ENCODE data around the gene P2RX3.

P2RX3 gene

DNA sequence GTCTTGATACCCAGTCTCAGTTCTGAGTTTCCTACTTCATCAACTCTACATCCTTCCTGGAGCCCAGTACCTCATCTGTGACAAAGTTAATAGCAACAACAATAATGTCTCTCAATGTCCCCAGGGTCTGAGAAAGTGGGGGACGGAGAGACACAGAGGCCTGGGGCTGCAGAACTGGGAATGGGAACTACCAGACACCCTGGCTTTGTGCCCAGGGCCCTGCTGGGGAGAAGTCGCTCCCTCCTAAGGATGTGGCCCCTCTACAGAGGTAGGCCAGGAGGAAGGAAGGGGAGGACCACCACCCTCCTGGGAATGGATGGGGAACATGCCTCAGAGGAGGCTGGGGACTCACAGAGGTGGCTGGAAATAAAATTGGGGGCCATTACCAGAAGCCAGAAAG lies 37.3 kb downstream of the P2RX3 start:
- Mint-ChIP-seq H3K36me3 (ENCODE audit: low read depth) (no peaks in the 10 kb centered on the region), H3K4me3 (no peak overlapping the region), H3K9me3 (no peaks in the 10 kb centered on the region), H3K27ac (no peak overlapping the region), H3K4me1 (ENCODE audit: low read depth) (no peaks in the 10 kb centered on the region), H3K27me3 (ENCODE audit: low read depth) (no peaks in the 10 kb centered on the region)
- DNase-seq (ENCODE audit: low spot score): no peak

DNA sequence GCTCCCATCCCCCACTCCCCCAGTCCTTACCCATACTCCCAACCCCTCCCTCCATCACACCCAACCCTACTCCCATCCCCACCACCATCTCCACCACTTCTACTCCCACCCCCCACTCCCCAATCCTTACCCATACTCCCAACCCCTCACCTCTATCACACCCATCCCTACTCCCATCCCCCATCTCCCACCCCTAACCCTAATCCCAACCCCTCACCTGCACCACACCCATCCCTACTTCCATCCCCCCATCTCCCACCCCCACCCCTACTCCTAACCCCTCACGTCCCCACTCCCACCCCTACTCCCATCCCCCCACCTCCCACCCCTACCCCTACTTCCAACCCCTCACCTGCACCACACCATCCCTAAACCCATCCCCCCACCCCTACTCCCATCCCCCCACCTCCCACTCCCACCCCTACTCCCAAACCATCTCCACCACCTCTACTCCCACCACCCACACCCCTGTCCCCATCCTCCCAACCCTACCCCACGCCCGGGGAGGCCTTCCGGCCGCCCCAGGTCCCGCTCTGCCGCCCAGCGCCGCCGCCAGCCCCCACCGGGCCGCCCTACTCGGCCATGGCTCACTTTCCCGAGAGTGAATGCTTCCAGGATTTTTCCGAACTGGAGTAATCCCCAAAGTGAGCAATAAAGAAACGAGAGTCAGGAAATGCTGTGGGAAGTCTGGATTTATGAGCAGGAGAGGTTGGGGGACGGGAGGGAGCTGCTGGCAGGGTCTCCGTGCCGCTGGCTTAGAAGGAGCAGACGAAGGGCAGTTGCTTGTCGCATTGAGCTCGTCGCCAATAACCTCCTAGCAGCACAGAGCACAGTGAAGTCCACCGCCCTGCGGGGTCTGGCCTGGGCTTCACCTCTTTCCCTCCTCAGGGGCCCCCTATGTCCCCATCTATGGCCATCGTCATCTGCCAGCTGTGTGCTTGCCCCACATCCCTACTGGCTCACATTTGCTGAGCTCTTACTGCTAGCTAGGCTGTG lies 38.2 kb downstream of the P2RX3 start:
- Mint-ChIP-seq H3K36me3 (ENCODE audit: low read depth) (no peaks in the 10 kb centered on the region), H3K27me3 (ENCODE audit: low read depth) (no peaks in the 10 kb centered on the region), H3K4me1 (ENCODE audit: low read depth) (no peaks in the 10 kb centered on the region), H3K9me3 (no peaks in the 10 kb centered on the region), H3K4me3 (no peak overlapping the region), H3K27ac (no peak overlapping the region)
- DNase-seq (ENCODE audit: low spot score): no peak

DNA sequence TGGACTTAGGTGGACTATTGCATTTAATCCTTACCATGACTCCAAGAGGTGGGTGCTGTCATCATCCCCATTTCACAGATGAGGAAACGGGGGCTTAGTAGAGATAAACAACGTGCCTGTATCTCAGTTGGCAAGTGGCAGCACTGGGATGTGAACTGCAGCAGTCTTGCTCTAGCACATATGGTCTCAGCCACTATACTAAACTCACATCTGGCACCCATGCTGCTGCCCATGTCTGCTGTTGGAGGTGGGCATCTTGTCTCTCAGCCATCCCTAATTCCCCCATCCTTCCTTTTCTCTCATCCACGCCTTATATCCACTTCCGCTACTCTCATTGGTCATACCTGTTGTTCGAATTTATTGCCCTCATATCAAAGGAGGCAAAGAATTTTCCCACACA lies 39.0 kb downstream of the P2RX3 start:
- no peaks in the 10 kb centered on the region for H3K27me3 Mint-ChIP-seq (ENCODE audit: low read depth)
- no peaks in the 10 kb centered on the region for H3K9me3 Mint-ChIP-seq
- no peaks in the 10 kb centered on the region for H3K4me1 Mint-ChIP-seq (ENCODE audit: low read depth)
- no peak overlapping the region for H3K27ac Mint-ChIP-seq
- H3K36me3 Mint-ChIP-seq (ENCODE audit: low read depth): no peaks in the 10 kb centered on the region
- no peak for DNase-seq (ENCODE audit: low spot score)
- H3K4me3 Mint-ChIP-seq: no peak overlapping the region

DNA sequence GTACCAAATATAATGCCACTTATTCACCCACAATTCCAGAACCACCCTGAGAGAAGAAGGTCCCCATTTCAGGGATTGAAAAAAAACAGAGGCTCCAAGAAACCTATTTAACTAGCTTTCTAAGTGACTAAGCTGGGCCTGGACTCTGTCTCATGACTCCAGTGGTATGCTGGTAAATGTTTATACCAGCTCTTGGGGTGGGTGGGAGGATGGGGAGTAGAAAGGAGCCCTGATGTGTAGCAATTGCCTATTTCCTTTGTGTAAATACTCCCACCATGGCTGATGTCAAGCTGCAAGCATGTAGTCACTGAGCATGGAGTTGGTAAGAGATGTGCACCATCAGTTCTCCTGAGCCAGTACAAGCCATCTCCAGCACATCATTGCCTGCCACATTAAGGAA lies 40.0 kb downstream of the P2RX3 start:
- no peak for DNase-seq (ENCODE audit: low spot score)
- H3K4me3 Mint-ChIP-seq: no peak overlapping the region
- no peaks in the 10 kb centered on the region for H3K27me3 Mint-ChIP-seq (ENCODE audit: low read depth)
- no peaks in the 10 kb centered on the region for H3K4me1 Mint-ChIP-seq (ENCODE audit: low read depth)
- no peaks in the 10 kb centered on the region for H3K36me3 Mint-ChIP-seq (ENCODE audit: low read depth)
- no peak overlapping the region for H3K27ac Mint-ChIP-seq
- H3K9me3 Mint-ChIP-seq: no peaks in the 10 kb centered on the region

DNA sequence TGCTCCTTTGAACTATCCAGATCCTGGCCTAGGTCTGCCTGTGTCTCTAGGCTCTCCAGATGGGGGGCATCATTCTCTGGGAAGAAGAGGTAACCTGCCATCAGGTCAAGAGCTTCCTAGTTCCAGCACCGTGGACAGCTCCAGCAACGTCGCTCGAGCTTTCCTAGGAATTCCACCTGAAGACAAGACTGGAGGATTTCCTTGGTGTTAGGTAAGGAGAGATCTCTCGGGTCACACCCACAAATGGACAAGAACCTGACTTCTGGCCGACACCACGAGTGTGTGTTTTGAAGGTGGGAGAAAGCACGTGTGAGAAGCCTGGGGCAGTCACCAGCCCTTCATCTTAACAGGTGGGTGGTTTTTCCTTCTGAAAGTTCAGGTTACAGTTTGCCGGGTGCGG lies 41.6 kb downstream of the P2RX3 start:
- no peaks in the 10 kb centered on the region for H3K27me3 Mint-ChIP-seq (ENCODE audit: low read depth)
- H3K36me3 Mint-ChIP-seq (ENCODE audit: low read depth): no peaks in the 10 kb centered on the region
- H3K4me3 Mint-ChIP-seq: no peak overlapping the region
- no peak for DNase-seq (ENCODE audit: low spot score)
- H3K9me3 Mint-ChIP-seq: no peaks in the 10 kb centered on the region
- no peak overlapping the region for H3K27ac Mint-ChIP-seq
- H3K4me1 Mint-ChIP-seq (ENCODE audit: low read depth): no peaks in the 10 kb centered on the region

DNA sequence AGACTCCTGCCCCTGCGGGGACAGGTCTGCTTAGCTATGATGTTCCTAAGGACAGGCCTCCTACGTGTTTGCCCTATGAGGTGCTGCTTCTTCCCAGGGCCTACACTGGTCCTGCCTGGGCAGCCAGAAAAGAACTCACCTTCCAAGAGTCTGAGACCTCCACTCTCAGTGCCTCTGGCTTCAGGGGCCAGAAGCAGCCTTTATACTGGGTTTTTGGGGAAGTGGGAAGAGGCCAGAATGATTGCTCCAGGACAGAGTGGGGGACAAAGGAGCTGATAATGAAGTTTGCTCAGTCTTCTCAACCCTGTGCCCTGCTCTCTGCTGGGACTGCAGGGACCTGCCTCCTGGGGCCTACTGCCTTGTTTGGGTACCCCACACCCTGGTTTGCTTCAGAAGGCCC lies 42.8 kb downstream of the P2RX3 start, which contains the start of gene PRG3:
Gene PRG3 (minus strand): TSS at position 176 of the 400 bp plus-strand sequence. CDS start 442 bp downstream, outside the sequence.
- Mint-ChIP-seq H3K27me3 (ENCODE audit: low read depth) (no peaks in the 10 kb centered on the region), H3K9me3 (no peaks in the 10 kb centered on the region), H3K27ac (no peak within 1 kb of the TSS), H3K4me3 (no peak within 1 kb of the TSS), H3K36me3 (ENCODE audit: low read depth) (no peaks in the 10 kb centered on the region), H3K4me1 (ENCODE audit: low read depth) (no peaks in the 10 kb centered on the region)
- DNase-seq (ENCODE audit: low spot score): no peak

DNA sequence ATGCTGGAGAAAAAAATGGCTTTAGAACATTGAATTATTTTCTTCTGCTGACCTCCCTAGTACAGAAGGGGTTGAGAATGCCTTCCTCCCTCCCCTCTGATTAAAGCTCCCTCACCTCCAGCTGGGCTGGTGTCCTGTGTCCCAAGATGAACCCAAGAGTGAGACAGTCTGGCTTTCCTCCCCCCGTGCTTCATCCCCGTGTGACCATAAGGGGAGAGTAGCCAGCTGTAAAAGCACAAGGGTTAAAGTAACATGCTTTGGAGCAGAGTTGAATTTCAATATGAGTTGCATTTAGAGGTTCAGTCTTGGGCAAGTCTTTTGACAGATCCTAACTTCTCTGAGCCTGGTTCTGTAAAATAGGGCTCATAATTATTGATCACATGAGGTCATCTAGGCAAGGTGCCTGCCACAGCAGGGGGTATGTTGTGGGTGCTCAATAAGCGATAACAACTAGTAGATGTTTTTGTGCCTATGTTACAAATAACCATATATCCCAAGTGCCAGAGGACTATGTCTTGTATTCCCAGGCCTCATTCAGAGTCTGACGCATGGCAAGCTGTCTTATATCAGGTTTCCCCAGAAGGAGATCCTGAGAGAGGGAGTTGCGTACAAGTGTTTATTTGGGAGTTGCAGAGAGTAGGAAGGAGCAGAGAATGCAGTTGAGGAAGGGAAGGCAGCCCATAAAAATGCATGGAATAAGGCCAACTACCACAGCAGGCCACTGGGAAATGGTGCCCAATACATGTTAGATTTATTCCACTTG lies 48.2 kb downstream of the P2RX3 start:
- H3K4me3 Mint-ChIP-seq: no peak overlapping the region
- H3K36me3 Mint-ChIP-seq (ENCODE audit: low read depth): no peaks in the 10 kb centered on the region
- no peaks in the 10 kb centered on the region for H3K4me1 Mint-ChIP-seq (ENCODE audit: low read depth)
- no peak overlapping the region for H3K27ac Mint-ChIP-seq
- H3K27me3 Mint-ChIP-seq (ENCODE audit: low read depth): peaks cover 3% of the 10 kb centered on the region
- no peak for DNase-seq (ENCODE audit: low spot score)
- no peaks in the 10 kb centered on the region for H3K9me3 Mint-ChIP-seq

DNA sequence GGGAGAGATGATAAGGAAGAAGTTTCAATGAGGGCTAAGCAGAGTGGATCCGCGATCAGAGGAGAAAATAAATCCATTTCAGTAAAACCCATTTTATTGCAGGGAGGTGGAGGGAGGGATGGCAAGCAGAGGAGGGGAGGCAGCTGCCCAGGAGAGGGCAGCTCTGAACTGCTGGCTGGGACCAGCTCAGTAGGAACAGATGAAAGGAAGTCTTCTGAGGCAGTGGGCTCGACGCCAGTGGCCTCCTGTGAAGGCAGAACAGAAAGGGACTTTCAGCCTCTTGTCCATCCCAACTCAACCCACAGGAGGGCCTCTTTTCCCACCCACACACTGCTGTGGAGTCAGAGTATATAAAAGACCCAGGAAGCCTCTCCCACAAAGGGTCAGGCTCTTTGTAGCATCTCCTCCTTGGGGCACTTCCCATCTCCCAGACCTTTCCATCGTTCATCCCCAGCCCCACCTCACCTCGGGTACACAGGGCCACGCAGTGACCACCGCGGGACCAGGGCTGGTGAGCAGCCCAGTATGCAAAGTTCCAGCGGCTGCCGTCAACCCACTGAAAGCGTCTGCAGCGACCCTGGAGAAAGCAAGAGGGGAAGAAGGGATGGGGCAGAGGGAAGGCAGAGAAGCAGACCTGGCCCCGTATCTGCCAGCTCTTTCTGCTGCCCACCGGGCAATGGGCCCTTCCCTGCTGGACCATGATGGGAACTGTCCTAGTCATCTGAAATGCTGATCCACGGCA lies 49.3 kb downstream of the P2RX3 start:
- Mint-ChIP-seq H3K36me3 (ENCODE audit: low read depth) (no peaks in the 10 kb centered on the region), H3K9me3 (no peaks in the 10 kb centered on the region), H3K4me1 (ENCODE audit: low read depth) (no peaks in the 10 kb centered on the region), H3K27ac (no peak overlapping the region), H3K4me3 (no peak overlapping the region), H3K27me3 (ENCODE audit: low read depth) (peaks cover 3% of the 10 kb centered on the region)
- DNase-seq (ENCODE audit: low spot score): no peak

DNA sequence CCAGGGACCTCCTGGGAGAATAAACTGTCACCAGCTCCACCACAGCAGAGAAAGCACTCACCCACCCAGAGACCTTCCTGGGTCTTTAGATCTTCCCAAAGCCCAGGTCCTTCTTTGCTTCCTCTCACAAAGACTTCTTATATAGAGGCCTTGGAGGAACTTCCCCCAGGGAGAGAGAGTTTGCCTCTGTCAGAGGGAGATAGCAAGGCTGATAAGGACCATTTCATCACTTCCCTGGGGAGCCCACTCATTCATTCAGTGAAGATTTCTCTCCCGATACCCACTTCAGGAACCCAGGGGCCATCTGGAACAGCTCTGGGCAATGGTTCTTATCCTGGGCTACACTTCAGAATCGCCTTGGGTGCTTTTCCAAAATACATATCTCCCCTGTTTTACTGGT lies 52.4 kb downstream of the P2RX3 start, which contains the start of gene PRG2:
Gene PRG2 (minus strand): TSS at position 116 of the 400 bp plus-strand sequence. CDS start 706 bp downstream, outside the sequence.
- no peaks in the 10 kb centered on the region for H3K4me1 Mint-ChIP-seq (ENCODE audit: low read depth)
- no peaks in the 10 kb centered on the region for H3K9me3 Mint-ChIP-seq
- no peak within 1 kb of the TSS for H3K4me3 Mint-ChIP-seq
- no peaks in the 10 kb centered on the region for H3K36me3 Mint-ChIP-seq (ENCODE audit: low read depth)
- no peak for DNase-seq (ENCODE audit: low spot score)
- no peak within 1 kb of the TSS for H3K27ac Mint-ChIP-seq
- H3K27me3 Mint-ChIP-seq (ENCODE audit: low read depth): peaks cover 3% of the 10 kb centered on the region

DNA sequence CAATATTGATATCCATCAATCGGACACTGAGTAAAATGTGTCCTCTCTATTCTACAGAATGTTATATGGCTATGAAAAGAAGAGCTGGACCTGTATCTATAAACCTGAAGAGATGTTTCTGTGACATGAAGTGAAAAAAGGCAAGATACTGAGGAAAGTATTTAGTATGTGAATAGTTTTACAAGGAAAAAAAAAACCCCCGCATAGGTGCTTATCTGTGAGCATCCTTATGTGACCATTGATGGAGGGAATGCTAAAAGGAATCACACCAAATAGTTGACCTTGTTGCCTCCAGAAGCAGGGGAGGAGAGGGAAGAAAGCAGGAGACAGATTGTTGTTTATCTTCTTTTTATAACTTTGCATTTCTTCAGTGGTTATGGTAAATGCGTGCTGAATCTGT lies 53.0 kb downstream of the P2RX3 start:
- Mint-ChIP-seq H3K4me1 (ENCODE audit: low read depth) (no peaks in the 10 kb centered on the region), H3K4me3 (no peak overlapping the region), H3K36me3 (ENCODE audit: low read depth) (no peaks in the 10 kb centered on the region)

DNA sequence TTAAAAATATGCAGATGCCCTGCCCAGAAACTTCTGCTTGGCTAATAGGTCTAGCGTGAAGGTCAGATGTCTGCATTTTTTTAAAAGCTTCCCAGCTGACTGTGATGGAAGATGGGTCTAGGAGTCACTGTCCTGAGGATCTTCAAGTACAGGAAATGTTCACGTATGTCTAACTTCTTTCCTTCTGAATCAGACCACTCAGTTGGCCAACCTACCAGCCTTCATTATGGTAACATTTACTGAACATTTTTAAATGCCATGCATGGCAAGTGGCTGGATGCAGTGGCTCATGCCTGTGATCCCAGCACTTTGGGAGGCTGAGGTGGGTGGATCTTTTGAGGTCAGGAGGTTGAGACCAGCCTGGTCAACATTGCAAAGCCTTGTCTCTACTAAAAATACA lies 53.4 kb downstream of the P2RX3 start:
- H3K4me3 Mint-ChIP-seq: no peak overlapping the region
- H3K27me3 Mint-ChIP-seq (ENCODE audit: low read depth): no peaks in the 10 kb centered on the region
- H3K36me3 Mint-ChIP-seq (ENCODE audit: low read depth): no peaks in the 10 kb centered on the region
- DNase-seq (ENCODE audit: low spot score): no peak
- H3K27ac Mint-ChIP-seq: no peak overlapping the region
- no peaks in the 10 kb centered on the region for H3K4me1 Mint-ChIP-seq (ENCODE audit: low read depth)
- H3K9me3 Mint-ChIP-seq: no peaks in the 10 kb centered on the region

More for the DNA sequence above, 53.0 kb downstream of the P2RX3 start:
- DNase-seq (ENCODE audit: low spot score): no peak
- Mint-ChIP-seq H3K27ac (no peak overlapping the region), H3K9me3 (no peaks in the 10 kb centered on the region), H3K27me3 (ENCODE audit: low read depth) (peaks cover 2% of the 10 kb centered on the region)

DNA sequence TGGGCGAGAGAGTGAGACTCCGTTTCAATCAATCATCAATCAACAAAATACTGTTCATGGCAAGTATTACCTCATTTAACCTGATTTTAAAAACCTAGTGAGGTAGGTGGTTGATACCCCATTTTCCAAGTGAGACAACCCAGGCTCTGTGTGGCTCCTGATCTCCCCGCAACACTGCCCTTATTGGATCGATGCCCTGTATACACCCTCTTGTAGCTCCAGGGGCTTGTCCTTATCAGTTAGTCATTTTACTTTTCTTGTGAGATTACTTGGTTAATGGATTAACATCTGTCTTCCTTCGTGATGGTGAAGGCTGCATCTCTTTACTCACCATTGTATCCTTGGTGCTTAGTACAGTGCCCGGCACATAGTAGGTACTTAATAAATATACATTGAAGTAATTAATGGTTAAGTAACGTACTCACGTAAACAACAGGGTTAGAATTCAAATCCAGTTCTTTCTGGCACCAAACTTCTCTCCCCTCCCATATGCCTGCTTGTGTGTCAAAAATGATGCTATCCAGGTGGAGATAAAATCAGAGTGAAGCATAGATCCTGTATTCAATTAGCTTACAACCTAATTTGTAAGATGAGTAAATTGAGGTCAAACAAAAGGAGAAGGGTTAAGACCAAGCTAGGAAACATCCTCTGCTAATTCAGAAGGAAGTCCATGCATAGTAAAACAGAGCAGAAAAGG lies 54.1 kb downstream of the P2RX3 start:
- Mint-ChIP-seq H3K4me1 (ENCODE audit: low read depth) (no peaks in the 10 kb centered on the region), H3K4me3 (no peak overlapping the region), H3K36me3 (ENCODE audit: low read depth) (no peaks in the 10 kb centered on the region), H3K27ac (no peak overlapping the region), H3K27me3 (ENCODE audit: low read depth) (no peaks in the 10 kb centered on the region), H3K9me3 (no peaks in the 10 kb centered on the region)
- DNase-seq (ENCODE audit: low spot score): no peak

DNA sequence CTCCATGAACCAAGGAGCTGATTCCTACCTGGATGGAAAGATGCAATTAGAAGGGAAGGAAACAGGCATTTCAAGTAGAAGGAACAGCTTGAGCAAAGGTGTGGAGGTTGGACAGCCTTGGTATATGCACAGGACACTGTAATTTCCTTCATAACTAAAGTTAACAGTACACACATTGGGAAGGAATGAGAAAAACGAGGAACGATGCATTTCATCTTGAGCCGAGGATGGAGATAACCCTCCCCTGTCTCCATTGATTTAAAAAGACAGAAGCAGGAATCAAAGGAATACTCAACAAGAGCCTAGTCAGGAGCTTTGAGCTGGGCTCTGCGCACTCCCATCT lies 54.6 kb downstream of the P2RX3 start:
- H3K4me1 Mint-ChIP-seq (ENCODE audit: low read depth): no peaks in the 10 kb centered on the region
- no peak for DNase-seq (ENCODE audit: low spot score)
- no peaks in the 10 kb centered on the region for H3K9me3 Mint-ChIP-seq
- no peak overlapping the region for H3K27ac Mint-ChIP-seq
- no peaks in the 10 kb centered on the region for H3K27me3 Mint-ChIP-seq (ENCODE audit: low read depth)
- no peak overlapping the region for H3K4me3 Mint-ChIP-seq
- no peaks in the 10 kb centered on the region for H3K36me3 Mint-ChIP-seq (ENCODE audit: low read depth)

Measured in T-helper 2 cell treated with Interferon-gamma antibody and Interleukin-4, amounts not matched to agents 5 μg/mL and 100 μg/mL, for 36 hours (primary cell).